ENCODE measurements around the gene RBSN.

The RBSN gene

GRCh38 chr3:15042936-15043335 is 56.0 kb downstream of the RBSN start:
- H3K4me3 ChIP-seq (ENCODE audit: low read depth, low read length): no peak overlapping the region
- DNase-seq (ENCODE audit: low read depth): no peak
- TF ChIP-seq MYC (IDR thresholded peaks at IDR 0.05; ENCODE audit: low read depth, low read length) (no peak), POLR2A (IDR thresholded peaks at IDR 0.05; ENCODE audit: extremely low read depth, insufficient read length) (no peak), MAX (IDR thresholded peaks at IDR 0.05; ENCODE audit: low read depth, low read length) (no peak), CTCF (IDR thresholded peaks at IDR 0.05; ENCODE audit: low read depth, low read length) (no peak)

GRCh38 chr3:15041950-15042349 is 57.0 kb downstream of the RBSN start:
- H3K4me3 ChIP-seq (ENCODE audit: low read depth, low read length): no peak overlapping the region
- TF ChIP-seq POLR2A (IDR thresholded peaks at IDR 0.05; ENCODE audit: extremely low read depth, insufficient read length) (no peak), CTCF (IDR thresholded peaks at IDR 0.05; ENCODE audit: low read depth, low read length) (no peak), MAX (IDR thresholded peaks at IDR 0.05; ENCODE audit: low read depth, low read length) (no peak), MYC (IDR thresholded peaks at IDR 0.05; ENCODE audit: low read depth, low read length) (no peak)
- DNase-seq (ENCODE audit: low read depth): no peak

GRCh38 chr3:15040844-15041243 is 58.1 kb downstream of the RBSN start:
- no peak for DNase-seq (ENCODE audit: low read depth)
- TF ChIP-seq MYC (IDR thresholded peaks at IDR 0.05; ENCODE audit: low read depth, low read length): no peak
- TF ChIP-seq POLR2A (IDR thresholded peaks at IDR 0.05; ENCODE audit: extremely low read depth, insufficient read length): no peak
- no peak for TF ChIP-seq MAX (IDR thresholded peaks at IDR 0.05; ENCODE audit: low read depth, low read length)
- TF ChIP-seq CTCF (IDR thresholded peaks at IDR 0.05; ENCODE audit: low read depth, low read length): no peak
- H3K4me3 ChIP-seq (ENCODE audit: low read depth, low read length): no peak overlapping the region

GRCh38 chr3:15038306-15038705 is 60.6 kb downstream of the RBSN start:
- no peak for DNase-seq (ENCODE audit: low read depth)
- no peak overlapping the region for H3K4me3 ChIP-seq (ENCODE audit: low read depth, low read length)

GRCh38 chr3:15033103-15033502 is 65.8 kb downstream of the RBSN start:
- no peak for DNase-seq (ENCODE audit: low read depth)
- no peak overlapping the region for H3K4me3 ChIP-seq (ENCODE audit: low read depth, low read length)
- TF ChIP-seq POLR2A (IDR thresholded peaks at IDR 0.05; ENCODE audit: extremely low read depth, insufficient read length): no peak
- TF ChIP-seq MAX (IDR thresholded peaks at IDR 0.05; ENCODE audit: low read depth, low read length): no peak
- no peak for TF ChIP-seq CTCF (IDR thresholded peaks at IDR 0.05; ENCODE audit: low read depth, low read length)
- no peak for TF ChIP-seq MYC (IDR thresholded peaks at IDR 0.05; ENCODE audit: low read depth, low read length)

More at GRCh38 chr3:15038306-15038705, 60.6 kb downstream of the RBSN start:
- no peak for TF ChIP-seq POLR2A (IDR thresholded peaks at IDR 0.05; ENCODE audit: extremely low read depth, insufficient read length)
- no peak for TF ChIP-seq MAX (IDR thresholded peaks at IDR 0.05; ENCODE audit: low read depth, low read length)
- no peak for TF ChIP-seq CTCF (IDR thresholded peaks at IDR 0.05; ENCODE audit: low read depth, low read length)
- no peak for TF ChIP-seq MYC (IDR thresholded peaks at IDR 0.05; ENCODE audit: low read depth, low read length)

- DNase-seq (ENCODE audit: low read depth): no peak
- TF ChIP-seq MYC (IDR thresholded peaks at IDR 0.05; ENCODE audit: low read depth, low read length): no peak
- TF ChIP-seq CTCF (IDR thresholded peaks at IDR 0.05; ENCODE audit: low read depth, low read length): no peak
- TF ChIP-seq MAX (IDR thresholded peaks at IDR 0.05; ENCODE audit: low read depth, low read length): no peak
- no peak for TF ChIP-seq POLR2A (IDR thresholded peaks at IDR 0.05; ENCODE audit: extremely low read depth, insufficient read length)
- no peak overlapping the region for H3K4me3 ChIP-seq (ENCODE audit: low read depth, low read length)
Measured at GRCh38 chr3:15032650-15033049, 66.3 kb downstream of the RBSN start.
